HepG2 (cell line): ENCODE measurements around the gene ABHD15. TPM values are rescaled to one million over a fixed set of nuclear protein-coding genes. Genes with fewer than 3 reads are reported as not detected.

Experiments
- DRAP1 ChIP-seq: IDR thresholded peaks from 2 replicates; pipeline ENCODE4 v1.6.1; 2016; ENCODE audit warnings: missing genetic modification reagents, missing compliant biosample characterization
- GATAD1 ChIP-seq: IDR thresholded peaks from 2 replicates; pipeline ENCODE4 v1.6.1; 2016; ENCODE audit warnings: missing genetic modification reagents, missing compliant biosample characterization
- GTF2F1 ChIP-seq: fragments of 150-350 bp; IDR thresholded peaks from 2 replicates; pipeline ENCODE4 v1.6.1; 2014; ENCODE audit warnings: low read length
- JARID2 ChIP-seq: sonication (generic); formaldehyde crosslinking; IDR thresholded peaks from 2 replicates; pipeline ENCODE4 v1.8.1; 2023; ENCODE audit warnings: missing genetic modification reagents, inconsistent platforms; ENCODE audit not compliant: insufficient replicate concordance
- JUN ChIP-seq: sonication (generic); formaldehyde crosslinking; IDR thresholded peaks from 2 replicates; pipeline ENCODE4 v1.4.0; 2020; ENCODE audit warnings: mild to moderate bottlenecking, missing genetic modification reagents
- TMF1 ChIP-seq: sonication (generic); formaldehyde crosslinking; IDR thresholded peaks from 2 replicates; pipeline ENCODE4 v1.8.1; 2022; ENCODE audit warnings: low read depth, missing genetic modification reagents
- ZBTB10 ChIP-seq: sonication (generic); formaldehyde crosslinking; IDR thresholded peaks from 2 replicates; pipeline ENCODE4 v1.4.0; 2020; ENCODE audit warnings: missing genetic modification reagents, borderline replicate concordance
- ZBTB7B ChIP-seq: sonication (generic); formaldehyde crosslinking; IDR thresholded peaks from 2 replicates; pipeline ENCODE4 v1.4.0; 2020; ENCODE audit warnings: missing genetic modification reagents
- ZNF446 ChIP-seq: sonication (generic); formaldehyde crosslinking; IDR thresholded peaks from 2 replicates; pipeline ENCODE4 v1.5.0; 2020; ENCODE audit warnings: mild to moderate bottlenecking, missing genetic modification reagents
- ZSCAN21 ChIP-seq: sonication (generic); formaldehyde crosslinking; IDR thresholded peaks from 2 replicates; pipeline ENCODE4 v1.8.0; 2022; ENCODE audit warnings: mild to moderate bottlenecking, missing genetic modification reagents, moderate library complexity, borderline replicate concordance
- polyA plus RNA-seq, 8 experiments: library from polyadenylated mRNA; depleted of rRNA in 3 of 8; stranded (reverse) in 7 of 8; unstranded in 1 of 8; fragments of >200 nt; fragmentation: Illumina TruSeq in 4 of 8; extraction: Trizol in 4 of 8; gene quantifications; 2 replicates each; pipeline versions ENCODE4 v1.2.1 to v1.2.3, GENCODE V29; 2011 to 2016; ENCODE audit warnings: low read depth in 4 of 8, missing spikeins in 1 of 8, mixed read lengths in 1 of 8; ENCODE audit not compliant: insufficient read depth in 1 of 8
- total RNA-seq, 5 experiments: library from RNA; depleted of rRNA; stranded (reverse); fragments of >200 nt; fragmentation: Illumina TruSeq; extraction: Trizol; gene quantifications; 2 replicates each; pipeline ENCODE4 v1.2.3, GENCODE V29; 2016; ENCODE audit warnings: low read depth in 1 of 5
- TF ChIP-seq, protein P1 (sequence below): sonication (generic); formaldehyde crosslinking; IDR thresholded peaks from 2 replicates; pipeline ENCODE4 v1.4.0; 2020; ENCODE audit warnings: missing genetic modification reagents
- TF ChIP-seq, protein P2 (sequence below): sonication (generic); formaldehyde crosslinking; IDR thresholded peaks from 2 replicates; pipeline ENCODE4 v1.4.0; 2020; ENCODE audit warnings: mild to moderate bottlenecking, missing genetic modification reagents

Gene ABHD15
- total and polyA plus RNA-seq, 2 of the 13 experiments (the other 11 are each of a cell fraction or from before 2014, with no cell fraction given) = 2.4 to 7.7 TPM

DNA sequence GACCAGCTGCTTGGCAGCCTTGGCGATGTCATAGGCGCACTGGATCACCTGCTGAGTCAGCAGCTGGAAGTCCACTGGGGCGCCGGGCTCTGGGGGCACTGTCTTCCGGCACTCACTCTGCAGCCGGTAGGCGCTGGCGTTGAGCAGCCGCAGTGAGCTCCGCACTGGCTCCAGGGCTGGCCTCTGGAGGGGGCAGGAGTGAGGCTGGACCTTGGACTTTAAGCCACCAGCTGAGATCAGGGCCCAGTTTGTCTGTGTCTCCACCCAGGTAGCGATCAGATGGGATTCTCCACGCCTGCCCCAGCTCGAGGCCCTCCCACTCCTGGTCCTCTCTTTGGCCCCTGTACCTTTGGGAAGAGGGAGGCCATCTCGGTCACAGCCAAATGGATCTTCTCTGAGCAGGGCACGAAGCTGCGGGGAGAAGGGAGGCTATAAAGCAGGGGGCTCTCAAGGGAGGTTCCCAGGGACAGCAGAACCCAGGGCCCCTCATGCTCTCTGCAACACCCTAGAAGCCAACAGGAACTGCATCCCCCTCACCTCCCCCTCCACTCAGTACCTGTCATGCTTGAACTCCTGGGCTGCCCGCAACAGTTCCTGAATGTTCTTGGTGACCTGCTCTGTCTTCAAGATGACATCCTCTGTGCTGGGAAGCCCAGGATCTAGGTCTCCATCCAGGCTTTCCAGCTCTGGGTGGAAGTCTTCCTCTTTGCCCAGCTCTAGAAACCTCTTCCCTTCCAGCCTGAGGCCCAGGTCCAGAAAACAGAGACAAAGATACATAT is 8.1 kb upstream of the ABHD15 start (continued):
- TF ChIP-seq, protein P1, sequence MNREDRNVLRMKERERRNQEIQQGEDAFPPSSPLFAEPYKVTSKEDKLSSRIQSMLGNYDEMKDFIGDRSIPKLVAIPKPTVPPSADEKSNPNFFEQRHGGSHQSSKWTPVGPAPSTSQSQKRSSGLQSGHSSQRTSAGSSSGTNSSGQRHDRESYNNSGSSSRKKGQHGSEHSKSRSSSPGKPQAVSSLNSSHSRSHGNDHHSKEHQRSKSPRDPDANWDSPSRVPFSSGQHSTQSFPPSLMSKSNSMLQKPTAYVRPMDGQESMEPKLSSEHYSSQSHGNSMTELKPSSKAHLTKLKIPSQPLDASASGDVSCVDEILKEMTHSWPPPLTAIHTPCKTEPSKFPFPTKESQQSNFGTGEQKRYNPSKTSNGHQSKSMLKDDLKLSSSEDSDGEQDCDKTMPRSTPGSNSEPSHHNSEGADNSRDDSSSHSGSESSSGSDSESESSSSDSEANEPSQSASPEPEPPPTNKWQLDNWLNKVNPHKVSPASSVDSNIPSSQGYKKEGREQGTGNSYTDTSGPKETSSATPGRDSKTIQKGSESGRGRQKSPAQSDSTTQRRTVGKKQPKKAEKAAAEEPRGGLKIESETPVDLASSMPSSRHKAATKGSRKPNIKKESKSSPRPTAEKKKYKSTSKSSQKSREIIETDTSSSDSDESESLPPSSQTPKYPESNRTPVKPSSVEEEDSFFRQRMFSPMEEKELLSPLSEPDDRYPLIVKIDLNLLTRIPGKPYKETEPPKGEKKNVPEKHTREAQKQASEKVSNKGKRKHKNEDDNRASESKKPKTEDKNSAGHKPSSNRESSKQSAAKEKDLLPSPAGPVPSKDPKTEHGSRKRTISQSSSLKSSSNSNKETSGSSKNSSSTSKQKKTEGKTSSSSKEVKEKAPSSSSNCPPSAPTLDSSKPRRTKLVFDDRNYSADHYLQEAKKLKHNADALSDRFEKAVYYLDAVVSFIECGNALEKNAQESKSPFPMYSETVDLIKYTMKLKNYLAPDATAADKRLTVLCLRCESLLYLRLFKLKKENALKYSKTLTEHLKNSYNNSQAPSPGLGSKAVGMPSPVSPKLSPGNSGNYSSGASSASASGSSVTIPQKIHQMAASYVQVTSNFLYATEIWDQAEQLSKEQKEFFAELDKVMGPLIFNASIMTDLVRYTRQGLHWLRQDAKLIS (CRISPR knock-in tag) = no peak
- TF ChIP-seq ZBTB7B = peak; percentile 68
- TF ChIP-seq DRAP1 (CRISPR knock-in tag) = peak; percentile 52; the same call in 1 of the 2 replicates
- 0 out of 2 replicates have a peak, but pooled peaks have one; percentile 7 for TF ChIP-seq ZBTB10 (CRISPR knock-in tag)
- no peak for TF ChIP-seq ZNF446 (CRISPR knock-in tag)
- 0 out of 2 replicates have a peak, but pooled peaks have one; percentile 52 for TF ChIP-seq JUN
- TF ChIP-seq TMF1 (CRISPR knock-in tag) = 0 out of 2 replicates have a peak, but pooled peaks have one; percentile 67
- TF ChIP-seq, protein P2, sequence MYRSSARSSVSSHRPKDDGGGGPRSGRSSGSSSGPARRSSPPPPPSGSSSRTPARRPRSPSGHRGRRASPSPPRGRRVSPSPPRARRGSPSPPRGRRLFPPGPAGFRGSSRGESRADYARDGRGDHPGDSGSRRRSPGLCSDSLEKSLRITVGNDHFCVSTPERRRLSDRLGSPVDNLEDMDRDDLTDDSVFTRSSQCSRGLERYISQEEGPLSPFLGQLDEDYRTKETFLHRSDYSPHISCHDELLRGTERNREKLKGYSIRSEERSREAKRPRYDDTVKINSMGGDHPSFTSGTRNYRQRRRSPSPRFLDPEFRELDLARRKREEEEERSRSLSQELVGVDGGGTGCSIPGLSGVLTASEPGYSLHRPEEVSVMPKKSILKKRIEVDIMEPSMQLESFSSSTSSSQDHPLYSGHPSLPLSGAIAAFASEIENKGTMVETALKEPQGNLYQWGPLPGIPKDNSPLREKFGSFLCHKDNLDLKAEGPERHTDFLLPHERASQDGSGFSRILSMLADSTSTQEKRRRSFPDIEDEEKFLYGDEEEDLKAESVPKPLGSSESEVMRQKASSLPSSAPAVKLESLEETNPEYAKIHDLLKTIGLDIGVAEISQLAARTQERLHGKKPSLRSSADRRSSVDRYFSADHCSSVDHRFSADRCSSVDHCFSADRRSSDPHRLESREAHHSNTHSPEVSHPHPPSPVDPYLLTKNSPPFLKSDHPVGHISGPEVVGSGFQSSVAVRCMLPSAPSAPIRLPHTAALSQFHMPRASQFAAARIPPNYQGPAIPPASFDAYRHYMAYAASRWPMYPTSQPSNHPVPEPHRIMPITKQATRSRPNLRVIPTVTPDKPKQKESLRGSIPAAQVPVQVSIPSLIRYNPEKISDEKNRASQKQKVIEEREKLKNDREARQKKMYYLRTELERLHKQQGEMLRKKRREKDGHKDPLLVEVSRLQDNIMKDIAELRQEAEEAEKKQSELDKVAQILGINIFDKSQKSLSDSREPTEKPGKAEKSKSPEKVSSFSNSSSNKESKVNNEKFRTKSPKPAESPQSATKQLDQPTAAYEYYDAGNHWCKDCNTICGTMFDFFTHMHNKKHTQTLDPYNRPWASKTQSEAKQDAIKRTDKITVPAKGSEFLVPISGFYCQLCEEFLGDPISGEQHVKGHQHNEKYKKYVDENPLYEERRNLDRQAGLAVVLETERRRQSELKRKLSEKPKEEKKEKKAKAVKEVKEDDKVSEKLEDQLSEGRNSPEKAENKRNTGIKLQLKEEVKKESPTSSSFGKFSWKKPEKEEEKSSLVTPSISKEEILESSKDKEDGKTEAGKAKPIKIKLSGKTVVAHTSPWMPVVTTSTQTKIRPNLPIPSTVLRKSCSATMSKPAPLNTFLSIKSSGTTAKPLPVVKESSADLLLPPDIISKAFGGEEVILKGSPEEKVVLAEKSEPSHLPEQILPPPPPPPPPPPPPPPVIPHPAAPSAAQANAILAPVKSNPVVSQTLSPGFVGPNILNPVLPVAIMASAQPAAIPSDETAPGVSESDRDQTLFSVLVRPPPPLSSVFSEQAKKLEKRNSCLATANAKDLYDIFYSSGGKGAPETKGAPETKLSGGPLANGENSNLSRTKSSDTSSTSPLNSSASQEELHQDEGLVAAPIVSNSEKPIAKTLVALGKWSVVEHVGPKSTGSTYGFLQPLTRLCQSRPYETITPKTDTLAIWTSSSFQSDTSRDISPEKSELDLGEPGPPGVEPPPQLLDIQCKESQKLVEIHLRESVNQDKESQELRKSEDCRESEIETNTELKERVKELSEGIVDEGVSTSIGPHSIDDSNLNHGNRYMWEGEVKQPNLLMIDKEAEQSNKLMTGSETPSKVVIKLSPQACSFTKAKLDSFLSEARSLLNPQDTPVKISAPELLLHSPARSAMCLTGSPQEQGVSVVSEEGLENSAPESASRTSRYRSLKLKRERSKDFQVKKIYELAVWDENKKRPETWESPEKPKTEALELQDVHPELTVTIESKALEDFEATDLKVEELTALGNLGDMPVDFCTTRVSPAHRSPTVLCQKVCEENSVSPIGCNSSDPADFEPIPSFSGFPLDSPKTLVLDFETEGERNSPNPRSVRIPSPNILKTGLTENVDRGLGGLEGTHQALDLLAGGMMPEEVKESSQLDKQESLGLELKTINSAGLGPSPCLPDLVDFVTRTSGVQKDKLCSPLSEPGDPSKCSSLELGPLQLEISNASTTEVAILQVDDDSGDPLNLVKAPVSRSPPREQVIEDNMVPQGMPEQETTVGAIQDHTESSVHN (CRISPR knock-in tag) = no peak
- TF ChIP-seq GATAD1 (CRISPR knock-in tag) = peak; percentile 52; the same call in 1 of the 2 replicates
- 0 out of 2 replicates have a peak, but pooled peaks have one; percentile 50 for TF ChIP-seq ZSCAN21 (CRISPR knock-in tag)
- TF ChIP-seq GTF2F1 = no peak
- TF ChIP-seq JARID2 = no peak
